Measurements from ENCODE around the gene TRAIP. TPM values are rescaled to one million over a fixed set of nuclear protein-coding genes. Genes with fewer than 3 reads are reported as not detected.

TRAIP gene
- total RNA-seq, 4 donors from 2014 or later: 2.1 to 8.3 (median 4.7) TPM

- Histone ChIP-seq H3K27me3 (no peaks in the 10 kb centered on the region), H3K27ac (peak overlapping the region; percentile 78 to 98 (median 89)), H3K36me3 (peaks cover 0 to 23% (median 0%) of the 10 kb centered on the region in 3 donors), H3K9me3 (no peaks in the 10 kb centered on the region), H3K4me1 (peaks cover 0 to 45% (median 41%) of the 10 kb centered on the region in 4 donors), H3K4me3 (peak overlapping the region in 1 of 4 donors; percentile 80)
- TF ChIP-seq POLR2A (IDR thresholded peaks at IDR 0.05): no peak
- TF ChIP-seq CTCF (IDR thresholded peaks at IDR 0.05): no peak
- DNase-seq: peak in 2 of 3 donors; percentile 80 to 87
Measured at GRCh38 chr3:49805367-49805782, 51.0 kb downstream of the TRAIP start.

- no peaks in the 10 kb centered on the region for H3K9me3 ChIP-seq
- H3K27me3 ChIP-seq: no peaks in the 10 kb centered on the region
- peaks cover 0 to 15% (median 0%) of the 10 kb centered on the region in 3 donors for H3K36me3 ChIP-seq
- H3K4me1 ChIP-seq: peaks cover 0 to 45% (median 41%) of the 10 kb centered on the region in 4 donors
- peak overlapping the region; percentile 76 to 96 (median 84) for H3K4me3 ChIP-seq
- peak overlapping the region; percentile 88 to 98 (median 94) for H3K27ac ChIP-seq
- TF ChIP-seq POLR2A (IDR thresholded peaks at IDR 0.05) (no peak), CTCF (IDR thresholded peaks at IDR 0.05) (peak in 1 of 6 experiments; percentile 0)
- peak in 1 of 3 donors; percentile 38 for DNase-seq
Measured at GRCh38 chr3:49804141-49805041, 52.0 kb downstream of the TRAIP start.

- TF ChIP-seq CTCF (IDR thresholded peaks at IDR 0.05) (peak in 2 of 6 experiments; percentile 3 to 26), POLR2A (IDR thresholded peaks at IDR 0.05) (no peak)
- H3K4me1 ChIP-seq: peaks cover 0 to 45% (median 41%) of the 10 kb centered on the region in 4 donors
- H3K27ac ChIP-seq: peak overlapping the region; percentile 88 to 98 (median 94)
- no peaks in the 10 kb centered on the region for H3K27me3 ChIP-seq
- peaks cover 0 to 7% (median 0%) of the 10 kb centered on the region in 3 donors for H3K36me3 ChIP-seq
- H3K9me3 ChIP-seq: no peaks in the 10 kb centered on the region
- DNase-seq: peak; percentile 59 to 80 (median 80)
- peak overlapping the region; percentile 76 to 96 (median 84) for H3K4me3 ChIP-seq
Measured at GRCh38 chr3:49803465-49804140, 52.8 kb downstream of the TRAIP start.

- TF ChIP-seq CTCF (IDR thresholded peaks at IDR 0.05) (peak; percentile 87 to 95 (median 92)), POLR2A (IDR thresholded peaks at IDR 0.05) (peak; percentile 23 to 25)
- H3K36me3 ChIP-seq: peaks cover 0 to 7% (median 0%) of the 10 kb centered on the region in 3 donors
- H3K27ac ChIP-seq: peak within 1 kb of the TSS; percentile 88 to 98 (median 94)
- H3K27me3 ChIP-seq: no peaks in the 10 kb centered on the region
- no peaks in the 10 kb centered on the region for H3K9me3 ChIP-seq
- H3K4me3 ChIP-seq: peak within 1 kb of the TSS; percentile 76 to 96 (median 84)
- H3K4me1 ChIP-seq: peaks cover 0 to 43% (median 40%) of the 10 kb centered on the region in 4 donors
- peak; percentile 90 to 96 (median 92) for DNase-seq
Measured at GRCh38 chr3:49802719-49803464, 53.5 kb downstream of the TRAIP start, which contains the start of gene INKA1. INKA1 (plus strand) TSS chr3:49803261; CDS start chr3:49803393, 132 bp downstream.

GRCh38 chr3:49801160-49801559, 55.2 kb downstream of the TRAIP start:
- Histone ChIP-seq H3K4me1 (peaks cover 0 to 30% (median 24%) of the 10 kb centered on the region in 4 donors), H3K9me3 (no peaks in the 10 kb centered on the region), H3K27ac (no peak overlapping the region), H3K27me3 (no peaks in the 10 kb centered on the region), H3K4me3 (no peak overlapping the region), H3K36me3 (no peaks in the 10 kb centered on the region)
- TF ChIP-seq CTCF (IDR thresholded peaks at IDR 0.05) (no peak), POLR2A (IDR thresholded peaks at IDR 0.05) (no peak)
- no peak for DNase-seq

Measured in Peyer's patch (tissue), 4 donors.